GM18858 (cell line): Measurements from ENCODE around the gene EFEMP1.
"Not testable (repeated sequence)": the region's sequence is repeated elsewhere in the genome, so short reads cannot be mapped to it uniquely, and the experiment has no call there.

ENCODE experiments used
- ATAC-seq: cut with Tn5 transposase; IDR thresholded peaks from one replicate; pipeline ENCODE4 v1.9.1; 2021; ENCODE audit not compliant: unreplicated experiment

EFEMP1 gene

DNA sequence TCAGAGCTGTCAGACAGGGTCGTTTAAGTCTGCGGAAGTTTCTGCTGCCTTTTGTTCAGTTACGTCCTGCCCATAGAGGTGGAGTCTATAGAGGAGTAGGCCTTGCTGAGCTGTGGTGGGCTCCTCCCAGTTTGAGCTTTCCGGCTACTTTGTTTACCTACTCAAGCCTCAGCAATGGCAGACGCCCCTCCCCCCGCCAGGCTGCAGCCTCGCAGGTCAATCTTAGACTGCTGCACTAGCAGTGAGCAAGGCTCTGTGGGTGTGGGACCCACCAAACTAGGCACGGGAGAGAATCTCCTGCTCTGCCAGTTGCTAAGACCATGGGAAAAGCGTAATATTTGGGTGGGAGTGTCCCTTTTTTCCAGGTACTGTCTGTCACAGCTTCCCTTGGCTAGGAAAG lies 86.5 kb downstream of the EFEMP1 start:
- ATAC-seq = no peak

GRCh38 chr2:55831671-55832410 lies 91.7 kb downstream of the EFEMP1 start:
- ATAC-seq = not testable (repeated sequence)

- no peak for ATAC-seq
Measured at GRCh38 chr2:55827855-55828254, 95.7 kb downstream of the EFEMP1 start.

DNA sequence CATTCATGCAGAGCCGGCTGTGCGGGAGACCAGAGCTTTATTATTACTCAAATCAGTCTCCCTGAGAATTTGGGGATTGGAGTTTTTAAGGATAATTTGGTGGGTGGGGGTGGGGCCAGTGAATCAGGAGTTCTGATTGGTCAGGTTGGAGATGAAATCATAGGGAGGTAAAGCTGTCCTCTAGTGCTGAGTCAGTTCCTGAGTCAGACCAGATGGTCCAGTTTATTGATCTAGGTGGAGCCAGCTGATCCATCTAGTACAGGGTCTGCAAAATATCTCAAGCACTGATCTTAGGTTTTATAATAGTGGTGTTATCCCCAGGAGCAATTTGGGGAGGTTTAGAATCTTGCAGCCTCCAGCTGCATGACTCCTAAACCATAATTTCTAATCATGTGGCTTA lies 96.2 kb downstream of the EFEMP1 start:
- ATAC-seq = not testable (repeated sequence)

DNA sequence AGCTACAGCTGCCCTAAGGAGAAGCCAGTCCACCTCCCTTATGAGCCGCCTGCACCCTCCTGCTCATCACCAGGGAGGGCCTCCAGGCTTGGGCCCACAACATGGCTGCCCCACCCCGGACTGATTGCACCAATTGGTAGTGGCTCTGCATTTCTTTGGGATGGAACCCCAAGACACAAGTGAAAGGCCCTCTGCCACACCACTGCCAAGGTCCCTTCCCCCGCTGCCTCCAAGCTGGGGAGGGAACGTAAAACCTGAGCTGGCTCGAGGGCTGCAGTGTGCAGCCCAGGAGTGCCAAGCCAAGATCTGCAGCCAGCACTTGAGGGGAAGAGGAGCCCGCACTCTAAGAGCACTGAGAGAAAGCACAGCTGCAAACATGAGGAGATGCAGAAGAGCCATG lies 97.3 kb downstream of the EFEMP1 start:
- no peak for ATAC-seq

GRCh38 chr2:55824551-55825096 lies 99.0 kb downstream of the EFEMP1 start:
- no peak for ATAC-seq
